NK-92 treated with Interleukin-12 subunit alpha and Interleukin-12 subunit beta, amount 100 ng/mL, for 24 hours (cell line): ENCODE results near the gene MCTP1.

Experiments
- DNase-seq: peaks from one replicate; lab custom pipeline; 2025; lab: John Stamatoyannopoulos, UW

MCTP1 gene

DNA sequence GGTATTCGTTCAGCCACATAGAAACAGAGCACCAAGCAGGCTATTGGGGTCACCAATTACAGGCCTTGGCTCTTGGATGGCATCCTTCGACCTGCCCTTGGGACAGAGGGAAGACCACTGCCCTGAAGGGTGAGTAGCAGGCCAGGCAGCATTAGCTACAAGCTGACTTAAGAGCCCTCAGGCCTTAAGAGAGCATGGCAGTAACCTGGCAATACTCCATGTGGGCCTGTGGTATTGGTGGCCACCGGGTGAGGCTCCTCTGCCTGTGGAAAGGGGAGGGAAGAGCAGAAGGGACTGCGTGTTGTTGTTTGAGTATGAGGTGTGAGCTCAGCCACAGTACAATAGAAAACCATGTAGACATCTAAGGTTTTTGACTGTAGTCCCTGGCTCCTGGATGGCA lies 170.6 kb downstream of the MCTP1 start:
- DNase-seq: no peak

DNA sequence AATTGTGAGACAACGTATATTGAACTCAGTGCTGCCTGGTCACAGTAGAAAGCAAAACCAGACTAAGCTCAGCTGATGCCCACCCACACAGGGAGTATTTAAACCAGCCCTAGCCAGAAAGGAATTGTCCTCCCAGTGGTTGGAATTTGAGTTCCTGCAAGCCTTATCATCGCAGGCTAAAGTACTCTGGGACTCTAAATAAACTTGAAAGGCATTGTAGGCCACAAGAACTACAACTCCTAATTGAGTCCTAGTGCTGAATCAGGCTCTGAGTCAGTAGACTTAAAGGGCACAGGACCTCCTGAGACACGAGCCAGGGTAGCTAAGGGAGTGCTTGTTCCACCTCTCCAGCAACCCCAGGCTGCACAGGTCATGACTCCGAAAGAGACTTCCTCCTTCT lies 171.4 kb downstream of the MCTP1 start:
- DNase-seq: no peak

DNA sequence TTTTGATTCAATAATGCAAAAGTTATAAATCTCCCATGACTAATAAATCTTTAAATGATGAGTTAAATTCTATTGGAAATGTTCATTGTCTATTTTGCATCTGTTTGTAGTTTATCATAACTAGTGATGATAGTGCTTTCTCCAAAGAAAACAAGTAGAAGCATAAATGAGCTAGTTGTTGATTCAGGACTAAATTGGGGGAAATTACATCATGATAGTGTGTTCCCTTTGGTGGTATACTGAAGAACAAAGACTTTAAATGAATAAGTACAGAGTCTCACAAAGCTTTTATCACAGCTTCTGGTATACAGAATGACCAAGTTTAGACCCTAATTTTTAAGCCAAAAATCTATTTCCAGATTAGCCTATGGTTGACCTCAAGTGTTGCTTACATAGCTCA lies 173.8 kb downstream of the MCTP1 start:
- DNase-seq: no peak

DNA sequence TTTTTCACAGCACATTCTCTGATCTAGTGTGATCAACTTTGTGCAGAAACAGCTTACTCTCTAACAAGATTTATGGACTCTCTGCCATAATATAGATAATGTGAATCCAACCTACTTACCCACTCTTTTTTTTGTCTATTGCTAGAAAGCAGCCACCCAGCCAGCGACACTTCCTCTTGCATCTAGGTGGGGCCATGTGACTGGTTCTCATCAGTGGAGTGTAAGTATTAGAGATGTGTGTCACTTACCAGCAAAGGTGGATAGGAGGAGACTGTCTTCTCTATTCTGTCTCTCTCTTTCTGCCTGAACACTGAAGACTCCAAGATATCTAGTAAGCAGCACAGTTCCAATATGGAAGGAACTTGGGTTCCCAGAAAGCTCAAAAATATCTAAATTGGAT lies 174.8 kb downstream of the MCTP1 start:
- no peak for DNase-seq

DNA sequence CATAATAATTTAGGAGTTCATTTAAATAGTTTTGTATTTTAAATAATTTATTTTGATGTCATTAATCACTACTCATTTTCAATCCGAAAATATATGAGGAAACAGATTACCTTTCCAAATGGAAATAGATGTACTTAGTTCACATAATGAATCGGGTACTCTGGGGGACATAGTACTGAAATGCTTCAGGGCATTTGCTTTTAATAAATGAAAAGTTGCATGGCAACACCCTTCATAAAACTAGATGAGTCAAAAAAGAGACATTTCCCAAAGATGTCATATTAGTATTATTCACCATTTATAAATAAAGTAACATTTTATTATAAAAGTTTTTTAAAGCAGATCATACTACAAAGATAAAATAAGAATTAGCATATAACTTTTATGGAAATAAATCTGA lies 177.8 kb downstream of the MCTP1 start:
- DNase-seq: no peak

DNA sequence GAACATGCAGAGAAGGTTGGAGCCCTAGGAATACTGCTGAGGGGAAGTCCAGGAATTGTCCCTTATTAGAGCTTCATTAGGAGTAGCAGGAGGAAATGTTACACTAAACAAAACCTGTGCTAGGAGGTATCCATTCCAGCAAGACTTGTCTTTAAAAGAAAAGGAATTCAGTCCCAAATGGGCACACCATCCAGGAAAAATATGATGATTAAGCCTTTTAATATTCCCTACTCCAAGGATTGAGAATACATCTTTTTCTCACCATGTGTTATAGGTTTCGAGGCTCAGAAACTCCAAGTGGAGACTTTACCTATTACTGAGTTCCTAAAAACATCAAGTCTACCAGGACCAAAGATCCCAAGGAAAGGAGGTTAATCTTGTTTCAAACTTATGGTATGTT lies 179.3 kb downstream of the MCTP1 start:
- DNase-seq: no peak

DNA sequence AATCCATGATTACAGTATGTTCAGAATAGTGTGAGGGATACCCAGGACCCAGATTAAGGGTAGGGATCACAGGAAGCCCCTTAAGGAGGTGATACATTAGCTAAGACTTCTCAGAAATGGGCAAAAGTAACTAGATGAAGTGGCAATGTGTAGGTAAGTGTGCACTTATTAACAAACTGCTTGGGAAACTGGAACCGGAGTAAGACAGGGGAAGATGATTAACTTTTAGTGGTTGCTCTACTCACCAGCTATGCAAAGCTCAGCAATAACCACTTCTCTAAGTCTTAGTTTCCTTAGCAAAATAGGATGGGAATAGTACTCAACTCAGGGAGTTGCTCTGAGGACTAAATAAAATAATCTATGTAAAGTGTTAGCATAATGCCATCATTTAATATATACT lies 182.2 kb downstream of the MCTP1 start:
- no peak for DNase-seq

DNA sequence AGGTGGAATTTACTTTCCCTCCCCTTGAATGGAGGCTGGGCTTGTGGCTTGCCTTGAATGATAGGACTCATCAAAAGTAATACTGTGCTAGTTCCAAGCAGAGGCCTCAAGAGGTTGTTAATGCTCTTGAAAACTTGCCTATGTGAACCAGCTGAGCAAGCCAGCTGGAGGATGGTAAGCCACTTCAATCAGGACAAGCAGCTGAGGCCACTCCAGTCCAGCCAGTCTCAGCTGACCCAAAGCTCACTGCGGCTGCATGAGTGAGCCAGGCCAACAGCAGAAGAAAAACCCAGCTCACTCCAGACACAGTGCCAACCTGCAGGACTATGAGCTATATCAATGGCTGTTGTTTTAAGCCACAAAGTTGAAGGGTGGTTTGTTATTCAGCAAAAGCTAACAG lies 182.8 kb downstream of the MCTP1 start:
- DNase-seq: no peak

DNA sequence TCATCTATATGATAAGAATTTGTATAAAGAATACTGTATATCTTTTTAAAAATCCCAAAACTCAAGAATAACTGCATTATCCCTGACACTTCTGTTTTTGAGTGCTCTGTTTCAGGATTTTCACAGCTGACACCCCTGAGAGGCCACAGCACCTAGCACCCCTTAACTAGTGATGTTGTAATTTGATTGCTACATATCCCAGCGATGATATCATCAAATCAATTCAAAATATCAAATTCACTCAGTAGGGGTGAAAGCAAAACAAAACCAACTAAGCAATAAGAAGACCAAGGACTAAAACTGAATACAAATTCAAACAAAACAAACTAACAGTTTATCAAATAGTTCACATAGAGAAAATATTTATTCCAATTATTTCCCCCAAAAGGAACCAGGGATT lies 184.3 kb downstream of the MCTP1 start:
- no peak for DNase-seq

DNA sequence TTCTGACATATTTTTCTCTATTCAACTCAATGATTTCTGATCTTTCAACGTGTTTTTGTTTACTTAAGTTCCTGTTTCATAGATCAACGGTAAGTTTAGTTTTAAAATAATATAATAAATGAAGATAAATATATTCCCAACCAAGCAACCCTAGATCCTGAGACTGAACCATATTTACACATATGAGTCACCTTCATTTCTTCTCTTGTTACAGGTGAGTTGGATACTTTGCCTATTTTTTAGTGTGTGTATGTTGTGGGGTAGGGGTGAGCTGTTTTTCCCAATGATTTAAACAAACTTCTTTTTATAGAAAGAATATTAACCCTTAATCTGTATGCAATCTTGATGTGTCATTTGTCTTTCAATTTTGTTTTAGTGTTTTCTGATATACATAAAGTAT lies 186.9 kb downstream of the MCTP1 start:
- DNase-seq: no peak

DNA sequence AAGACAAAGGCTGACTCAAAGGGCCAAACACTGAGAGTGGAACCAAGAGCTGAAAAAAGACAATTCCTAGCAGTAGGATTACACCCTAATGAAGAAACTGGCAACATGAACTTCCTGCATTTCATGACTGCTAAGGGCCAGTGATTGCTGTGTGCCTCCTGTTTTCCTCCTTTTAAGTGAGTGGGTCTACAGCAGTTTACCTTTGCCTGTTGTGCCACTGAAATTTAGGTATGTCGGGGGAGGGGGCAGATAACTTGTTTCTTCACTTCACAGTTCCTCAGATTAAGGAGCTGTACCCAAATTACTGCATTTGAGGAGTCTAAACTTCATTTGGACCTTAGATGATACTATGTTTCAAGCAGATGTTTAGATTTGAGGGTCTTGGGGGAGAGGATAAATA lies 191.7 kb downstream of the MCTP1 start:
- DNase-seq: no peak

DNA sequence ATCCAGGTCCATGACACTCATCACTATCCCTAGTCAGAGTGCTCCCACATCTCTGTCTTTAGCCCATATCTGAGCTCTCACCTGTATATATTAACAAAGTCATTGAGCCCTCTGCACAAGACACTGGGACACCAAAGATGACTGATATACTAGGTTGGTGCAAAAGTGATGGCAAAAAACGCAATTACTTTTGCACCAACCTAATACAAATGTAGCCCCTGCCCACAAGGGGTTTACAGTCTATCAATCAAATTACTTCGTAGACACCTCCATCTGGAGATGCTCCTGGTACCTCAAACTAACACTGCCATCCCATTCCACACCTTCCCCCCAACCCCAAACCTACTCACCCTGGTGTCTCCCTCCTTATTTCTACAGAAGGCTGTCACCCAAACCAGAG lies 194.1 kb downstream of the MCTP1 start:
- no peak for DNase-seq

DNA sequence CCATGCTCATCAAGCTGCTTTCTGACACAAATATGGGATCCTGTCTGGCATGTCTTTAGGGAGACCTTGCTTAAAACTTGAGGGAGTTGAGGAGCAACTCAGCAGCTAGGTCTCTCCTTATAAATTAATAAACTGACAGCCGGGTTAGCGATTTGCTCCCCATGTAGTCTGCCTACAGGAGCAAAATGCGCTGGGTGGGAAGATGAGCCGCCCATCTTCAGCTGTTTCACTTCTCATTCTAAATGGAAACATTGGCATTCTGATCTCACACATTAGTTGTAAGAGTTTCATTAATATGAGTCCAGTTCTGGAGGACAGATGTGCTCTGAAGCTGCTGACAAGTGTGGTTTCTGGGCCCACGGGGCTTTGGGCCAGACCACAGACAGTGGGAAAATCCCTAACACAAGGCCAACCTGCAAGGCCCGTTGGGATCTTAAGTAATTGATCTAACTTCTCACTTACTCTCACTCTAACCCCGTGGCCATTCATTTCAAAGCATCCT lies 197.0 kb downstream of the MCTP1 start:
- DNase-seq: no peak

DNA sequence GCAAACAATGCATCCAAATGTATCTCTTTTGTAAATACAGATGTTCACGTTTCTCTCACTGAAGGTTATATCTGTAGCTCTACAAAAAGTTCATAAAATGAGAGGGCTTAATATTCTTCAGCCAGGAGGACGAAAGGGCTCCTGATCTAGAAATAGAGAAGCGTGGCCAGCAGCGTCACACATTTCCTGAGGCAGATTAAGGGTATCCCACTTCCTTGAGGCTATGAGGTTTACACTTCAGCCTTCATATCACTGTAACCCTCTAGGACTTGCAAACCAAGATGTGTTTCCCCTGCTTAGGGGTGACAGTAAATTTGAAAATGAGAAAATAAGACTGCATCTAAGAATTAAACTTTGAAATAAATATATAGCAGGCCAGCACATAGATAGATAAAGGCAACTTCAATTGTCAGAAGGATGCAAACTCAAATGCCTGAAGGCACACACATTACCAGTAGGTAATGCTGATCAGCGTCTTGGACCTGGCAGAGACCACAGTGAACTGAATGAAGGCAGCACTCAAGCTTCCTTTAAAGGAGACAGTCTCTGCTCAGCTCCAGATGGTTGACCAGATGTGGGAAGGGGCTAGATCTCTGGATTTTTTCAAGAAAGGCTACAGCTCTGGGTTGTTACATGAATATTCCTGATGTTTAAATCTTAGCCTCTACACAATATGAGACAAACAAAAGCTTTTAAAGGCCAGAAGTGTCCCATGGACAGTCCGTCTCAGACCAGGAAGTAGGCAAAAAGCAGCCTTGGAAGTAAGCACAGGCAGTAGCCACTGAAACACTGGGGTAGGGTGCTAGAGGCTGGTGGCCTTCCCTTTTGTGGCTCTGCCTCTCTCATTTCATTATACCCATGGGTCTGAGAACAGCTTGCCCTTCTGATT lies 197.7 kb downstream of the MCTP1 start:
- no peak for DNase-seq

DNA sequence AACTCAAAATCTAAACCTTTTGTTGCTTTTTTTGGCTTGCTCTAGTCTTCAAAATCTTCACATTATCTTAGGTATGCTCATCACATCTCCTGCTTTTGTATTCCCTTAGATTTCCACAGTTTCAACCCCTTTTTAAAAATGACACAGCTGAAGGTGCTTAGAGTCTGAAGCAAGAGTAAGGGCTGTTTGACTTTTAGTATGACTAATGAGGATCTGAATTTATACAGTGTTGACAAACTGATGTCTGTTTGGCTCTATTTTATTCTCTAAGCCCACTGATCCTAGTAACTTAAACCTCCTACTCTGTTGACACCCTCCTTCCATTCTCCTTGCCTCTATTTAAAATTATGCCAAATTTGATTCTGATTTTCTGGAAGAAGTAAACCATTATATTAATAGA lies 200.1 kb downstream of the MCTP1 start:
- DNase-seq: no peak

DNA sequence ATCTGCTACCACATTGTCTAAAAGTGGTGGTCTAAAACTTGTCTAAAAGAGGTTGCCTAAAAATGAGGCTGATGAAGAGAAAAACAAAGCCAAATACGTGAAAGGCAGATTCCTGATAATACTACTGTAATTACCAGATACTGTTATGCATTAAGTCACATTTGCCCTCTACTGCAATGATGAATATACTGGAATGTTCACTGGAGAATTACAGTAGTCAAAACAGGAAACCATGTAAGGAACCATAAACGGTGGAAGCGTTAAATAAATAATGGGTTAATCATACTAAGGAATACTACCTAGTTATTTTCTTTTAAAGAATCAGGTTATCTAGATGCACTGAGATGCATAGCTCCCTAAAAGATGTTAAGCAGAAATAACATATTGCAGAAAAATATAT lies 201.3 kb downstream of the MCTP1 start:
- DNase-seq: no peak

DNA sequence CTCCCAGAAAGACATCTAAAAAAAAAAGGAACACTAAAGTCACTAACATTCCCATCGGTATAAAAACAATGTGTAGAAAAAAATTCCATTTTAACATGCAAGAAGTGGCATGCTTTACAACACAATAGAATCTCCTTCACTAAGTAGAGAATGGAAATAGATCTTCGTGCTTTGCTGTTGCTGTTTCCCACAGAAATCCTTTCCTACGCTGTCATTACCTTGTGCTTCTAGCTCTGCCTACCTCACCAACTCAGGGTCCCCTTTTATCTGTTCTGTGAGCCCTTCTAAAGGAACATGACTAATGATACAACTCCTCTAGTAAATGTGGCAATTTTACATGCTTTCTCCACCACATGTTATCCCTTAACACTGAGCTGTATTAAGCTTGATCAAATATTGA lies 202.9 kb downstream of the MCTP1 start:
- no peak for DNase-seq

DNA sequence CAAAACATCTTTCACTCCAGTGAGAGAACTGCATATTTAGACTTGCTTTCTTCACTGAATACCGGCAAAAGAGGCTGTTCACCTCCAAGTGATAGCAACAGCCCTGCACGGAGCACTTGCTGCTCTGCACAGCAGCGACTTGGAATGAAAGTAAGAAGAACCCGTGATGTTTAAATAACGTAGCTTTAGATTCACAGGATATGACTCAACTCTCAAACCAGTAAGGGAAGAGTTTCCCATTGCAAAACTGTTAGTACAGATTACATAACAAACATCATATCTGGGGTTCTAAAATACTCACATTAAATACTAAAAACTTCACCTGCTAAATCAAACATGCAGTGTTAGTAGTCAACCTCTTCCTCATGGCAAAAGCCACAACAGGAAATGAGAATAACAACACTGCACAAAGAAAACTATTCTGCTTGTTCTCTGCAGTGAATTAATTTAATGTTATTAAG lies 203.4 kb downstream of the MCTP1 start:
- peak; percentile 51 for DNase-seq

DNA sequence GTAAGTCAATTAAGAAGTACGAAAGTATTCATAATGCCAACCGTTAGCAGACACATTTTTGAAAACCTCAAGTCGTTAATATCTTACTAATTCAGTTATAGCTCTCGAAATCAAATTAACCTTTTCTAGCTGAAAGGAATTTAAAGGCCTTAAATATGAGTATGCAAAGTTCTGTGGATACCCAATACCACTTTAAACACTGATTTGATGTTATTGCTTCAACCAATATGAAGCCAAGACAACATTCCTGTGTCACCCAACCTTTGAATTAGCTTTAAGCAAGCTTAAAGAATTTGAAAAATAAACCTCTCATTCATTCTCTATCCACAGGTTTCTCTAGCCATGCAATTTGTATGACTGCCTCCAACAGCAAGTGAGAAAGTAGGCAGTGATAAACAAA lies 204.5 kb downstream of the MCTP1 start:
- DNase-seq: no peak

DNA sequence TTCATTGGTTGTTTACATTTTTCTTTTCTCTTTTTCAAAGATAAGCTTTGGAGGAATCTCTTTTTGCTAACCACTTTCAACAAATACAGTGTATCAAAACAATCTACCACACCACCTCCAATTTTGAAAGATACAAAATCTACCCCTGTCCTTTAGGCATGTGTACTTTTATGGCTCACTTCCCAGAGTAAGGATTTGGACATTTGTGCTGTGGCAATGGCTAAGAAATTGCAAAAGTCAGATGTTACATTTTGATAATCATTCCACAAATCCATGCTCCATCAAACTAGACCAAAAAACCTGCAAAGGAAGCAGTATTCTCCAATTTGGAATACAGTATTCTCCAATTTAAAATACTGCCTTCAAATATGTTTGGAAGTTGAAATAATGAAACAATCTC lies 204.9 kb downstream of the MCTP1 start:
- DNase-seq: no peak

DNA sequence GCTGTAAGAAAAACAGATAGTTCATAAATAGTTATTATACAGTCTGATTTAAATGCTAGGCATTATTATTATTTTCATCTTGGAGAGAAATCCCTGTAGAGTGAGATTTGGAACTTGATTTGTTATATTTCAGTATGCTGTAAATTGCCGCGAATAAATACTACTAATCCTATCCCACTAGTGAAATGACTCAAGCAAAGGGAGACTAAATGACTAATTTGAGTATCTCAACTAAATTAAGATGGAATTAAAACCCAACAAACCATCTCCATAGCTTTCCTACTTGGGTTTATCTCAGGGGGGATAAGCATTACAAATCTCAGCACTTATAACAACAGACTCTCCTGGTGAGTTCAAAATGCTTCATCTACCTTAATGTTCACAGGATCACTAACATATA lies 206.0 kb downstream of the MCTP1 start:
- no peak for DNase-seq

DNA sequence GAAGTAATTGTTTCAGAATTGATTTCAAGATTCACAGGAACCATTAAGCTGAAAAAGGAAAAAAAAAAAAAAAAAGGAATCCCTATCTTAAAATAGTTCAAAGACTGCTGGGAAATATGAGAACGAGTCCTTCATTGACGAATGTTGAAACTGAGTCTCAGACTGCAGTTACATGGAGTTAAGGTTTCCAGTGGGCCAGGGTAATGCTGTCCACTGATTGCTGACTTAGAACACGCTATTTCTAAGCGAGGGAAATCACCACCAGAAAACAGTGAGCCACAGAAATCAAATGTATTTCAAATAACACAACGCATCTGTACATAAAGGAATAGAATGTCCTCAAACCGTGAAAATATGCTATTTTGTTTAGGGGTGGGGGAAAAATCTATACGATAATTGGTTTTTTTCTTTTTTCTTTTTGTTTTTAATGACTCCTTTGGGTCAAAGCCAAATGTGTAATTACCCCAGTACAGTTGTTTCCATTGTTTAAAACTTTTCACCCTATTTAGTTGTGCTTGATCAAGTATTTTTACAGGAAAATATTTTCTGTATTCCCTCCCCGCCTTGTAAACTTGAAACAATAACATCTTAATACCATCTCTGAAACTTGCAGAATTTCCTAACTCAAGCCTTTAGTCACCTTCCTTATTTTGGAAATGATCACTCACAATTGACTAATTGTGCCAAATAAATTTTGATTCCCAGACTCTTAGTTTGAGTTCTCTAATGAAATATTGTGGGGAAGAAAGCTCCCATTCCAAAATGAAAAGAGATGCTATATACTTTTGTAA lies 208.3 kb downstream of the MCTP1 start:
- DNase-seq: no peak

DNA sequence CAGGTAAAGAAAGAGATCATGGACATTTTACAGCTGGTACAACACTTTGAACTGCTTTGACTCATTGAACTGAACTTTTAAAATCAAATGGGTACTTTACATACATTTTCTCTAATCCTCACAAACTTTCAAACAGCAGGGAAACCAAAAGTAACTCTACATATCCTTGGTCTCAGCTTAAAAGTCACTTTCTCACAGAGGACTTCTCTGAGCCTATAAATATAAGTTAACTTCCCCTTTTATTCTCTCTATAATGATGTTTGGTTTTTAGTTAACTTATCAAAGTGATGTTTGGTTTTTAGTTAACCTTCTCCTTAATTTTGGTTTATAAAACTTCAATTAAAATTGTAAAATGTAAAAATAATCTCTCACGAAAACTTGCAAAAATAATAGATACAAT lies 209.8 kb downstream of the MCTP1 start:
- DNase-seq: no peak
